Sigmoid colon (tissue), 7 donors: ENCODE data around the gene RIMKLA. TPM values are rescaled to one million over a fixed set of nuclear protein-coding genes. Genes with fewer than 3 reads are reported as not detected.

Experiments used
- DNase-seq: peaks from one replicate; pipeline ENCODE4 v3.0.0-alpha.2; 2019
- H3K27ac ChIP-seq, 4 donors: fragments of 200-600 bp; sonication (generic); one replicate each; pipeline ENCODE4 v1.5.1; 2016 to 2019; ENCODE audit warnings: mild to moderate bottlenecking in 1 of 4
- H3K27me3 ChIP-seq, 3 donors: fragments of 200-600 bp; sonication (generic); one replicate each; pipeline ENCODE4 v1.5.1; 2019; ENCODE audit warnings: mild to moderate bottlenecking in 1 of 3
- H3K36me3 ChIP-seq, 4 donors: fragments of 200-600 bp; sonication (generic); one replicate each; pipeline ENCODE4 v1.5.1; 2016 to 2019
- H3K4me1 ChIP-seq, 4 donors: fragments of 200-600 bp; sonication (generic); one replicate each; pipeline ENCODE4 v1.5.1; 2017 to 2019
- H3K4me3 ChIP-seq, 4 donors: fragments of 200-600 bp; sonication (generic); one replicate each; pipeline ENCODE4 v1.5.1; 2017 to 2019; ENCODE audit warnings: mild to moderate bottlenecking in 2 of 4, moderate library complexity in 1 of 4
- H3K9me3 ChIP-seq, 4 donors: fragments of 200-600 bp in 3 of 4; sonication (generic) in 3 of 4; one replicate each; pipeline versions ENCODE4 v1.5.1 to v1.6.1; 2013 to 2019
- CTCF ChIP-seq, 4 experiments: fragments of 450-650 bp in 3 of 4; fragments of 200-600 bp in 1 of 4; IDR thresholded peaks; one replicate each; pipeline ENCODE4 v1.5.1; 2016 to 2019; ENCODE audit warnings: antibody characterized with exemption in 4 of 4, mild to moderate bottlenecking in 3 of 4, moderate library complexity in 2 of 4
- EP300 ChIP-seq, 4 donors: sonication (generic); formaldehyde crosslinking; IDR thresholded peaks; one replicate each; pipeline ENCODE4 v1.6.1; 2017; ENCODE audit warnings: antibody characterized with exemption in 4 of 4
- POLR2A ChIP-seq, 2 donors: fragments of 450-650 bp; IDR thresholded peaks; one replicate each; pipeline ENCODE4 v1.6.1; 2016; ENCODE audit warnings: antibody characterized with exemption in 2 of 2, mild to moderate bottlenecking in 2 of 2, moderate library complexity in 2 of 2
- POLR2AphosphoS5 ChIP-seq, 4 donors: sonication (generic); formaldehyde crosslinking; IDR thresholded peaks; one replicate each; pipeline ENCODE4 v1.6.1; 2017; ENCODE audit warnings: antibody characterized with exemption in 4 of 4
- WGBS, 2 donors: extraction: QIAGEN DNeasy Blood & Tissue Kit; methylation state at CpG; one replicate each; pipeline ENCODE4 v1.1.7; 2013; 5-methylcytosine and 5-hydroxymethylcytosine counted together
- intact Hi-C: fragments of 100-400 bp; cut with DNase I; formaldehyde crosslinking; loops from one replicate; pipeline ENCODE4 v1.15.1; 2023
- polyA plus RNA-seq, 3 donors: library from polyadenylated mRNA; stranded (reverse); fragments of 200-250 nt; gene quantifications; one replicate each; pipeline ENCODE4 v1.2.3, GENCODE V29; 2013
- total RNA-seq, 4 donors: library from RNA; depleted of rRNA; stranded (reverse); fragments of >200 nt; gene quantifications; one replicate each; pipeline ENCODE4 v1.1.0, GENCODE V29; 2016
- donor health status: healthy with polysubstance abuse.
- donor health status: Bipolar disorder and iron deficiency.
- donor health status: healthy.

Gene RIMKLA, protein sequence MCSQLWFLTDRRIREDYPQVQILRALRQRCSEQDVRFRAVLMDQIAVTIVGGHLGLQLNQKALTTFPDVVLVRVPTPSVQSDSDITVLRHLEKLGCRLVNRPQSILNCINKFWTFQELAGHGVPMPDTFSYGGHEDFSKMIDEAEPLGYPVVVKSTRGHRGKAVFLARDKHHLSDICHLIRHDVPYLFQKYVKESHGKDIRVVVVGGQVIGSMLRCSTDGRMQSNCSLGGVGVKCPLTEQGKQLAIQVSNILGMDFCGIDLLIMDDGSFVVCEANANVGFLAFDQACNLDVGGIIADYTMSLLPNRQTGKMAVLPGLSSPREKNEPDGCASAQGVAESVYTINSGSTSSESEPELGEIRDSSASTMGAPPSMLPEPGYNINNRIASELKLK
- total RNA-seq (10 to 100 TPM in 1 of 4 donors, 1 to 10 TPM in 3; 2.1 to 11.4 (median 3.6) TPM), polyA plus RNA-seq (1 to 10 TPM; 2.6 to 7.6 (median 6.6) TPM)

GRCh38 chr1:42380586-42381279, at the start of gene RIMKLA:
RIMKLA (plus strand) TSS chr1:42380792; CDS start chr1:42380935, 143 bp downstream.
- peak; percentile 77 for DNase-seq
- Histone ChIP-seq H3K4me3 (peak within 1 kb of the TSS; percentile 51 to 71 (median 68)), H3K27me3 (no peaks in the 10 kb centered on the region), H3K36me3 (no peaks in the 10 kb centered on the region), H3K4me1 (peaks cover 0 to 16% (median 12%) of the 10 kb centered on the region in 4 donors), H3K9me3 (no peaks in the 10 kb centered on the region), H3K27ac (peak within 1 kb of the TSS; percentile 71 to 85 (median 72))
- WGBS, 2 donors = 0 to 1% methylated on average over 101 of the region's 101 CpGs
- TF ChIP-seq POLR2AphosphoS5 (IDR thresholded peaks at IDR 0.05) (peak in 1 of 4 donors; percentile 42), POLR2A (IDR thresholded peaks at IDR 0.05) (no peak)
- intact Hi-C loops = loop anchor here (2.0 to 5.0 kb wide), 3 partner anchors 42 to 76 kb away; partner anchors contain the start of genes FOXJ3, PPCS and ZMYND12

DNA sequence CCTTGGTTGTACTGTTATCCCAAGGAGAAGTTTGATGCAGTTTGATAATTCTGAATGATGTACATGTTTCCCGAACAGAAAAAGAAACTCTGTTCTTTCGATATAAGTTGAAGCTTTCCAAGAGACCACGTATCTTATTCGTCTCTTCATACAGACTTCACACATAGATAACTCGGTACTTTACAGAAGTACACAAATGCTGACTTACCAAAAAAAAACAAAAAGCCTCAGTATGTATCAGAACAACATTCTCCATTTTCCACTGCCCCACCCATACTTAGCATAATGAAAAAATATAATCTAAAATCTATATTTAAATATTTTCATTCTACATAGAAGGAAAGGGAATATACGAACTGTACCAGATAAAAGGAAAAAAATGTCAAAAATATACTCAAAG, 47.7 kb upstream of the RIMKLA start:
- Histone ChIP-seq H3K36me3 (no peaks in the 10 kb centered on the region), H3K4me3 (no peak overlapping the region), H3K4me1 (peaks cover 0 to 40% (median 34%) of the 10 kb centered on the region in 4 donors), H3K9me3 (no peaks in the 10 kb centered on the region), H3K27me3 (no peaks in the 10 kb centered on the region), H3K27ac (no peak overlapping the region)
- no peak for TF ChIP-seq POLR2A (IDR thresholded peaks at IDR 0.05)
- TF ChIP-seq EP300 (IDR thresholded peaks at IDR 0.05) = no peak
- no peak for TF ChIP-seq POLR2AphosphoS5 (IDR thresholded peaks at IDR 0.05)
- no peak for TF ChIP-seq CTCF (IDR thresholded peaks at IDR 0.05)
- intact Hi-C loops = loop anchor here (5.0 to 10.0 kb wide), 4 partner anchors 161 to 432 kb away; partner anchors contain the start of genes C1orf50, P3H1 and PPIH
- no peak for DNase-seq
- WGBS, 2 donors = 78 to 85% methylated on average over 6 of the region's 6 CpGs

DNA sequence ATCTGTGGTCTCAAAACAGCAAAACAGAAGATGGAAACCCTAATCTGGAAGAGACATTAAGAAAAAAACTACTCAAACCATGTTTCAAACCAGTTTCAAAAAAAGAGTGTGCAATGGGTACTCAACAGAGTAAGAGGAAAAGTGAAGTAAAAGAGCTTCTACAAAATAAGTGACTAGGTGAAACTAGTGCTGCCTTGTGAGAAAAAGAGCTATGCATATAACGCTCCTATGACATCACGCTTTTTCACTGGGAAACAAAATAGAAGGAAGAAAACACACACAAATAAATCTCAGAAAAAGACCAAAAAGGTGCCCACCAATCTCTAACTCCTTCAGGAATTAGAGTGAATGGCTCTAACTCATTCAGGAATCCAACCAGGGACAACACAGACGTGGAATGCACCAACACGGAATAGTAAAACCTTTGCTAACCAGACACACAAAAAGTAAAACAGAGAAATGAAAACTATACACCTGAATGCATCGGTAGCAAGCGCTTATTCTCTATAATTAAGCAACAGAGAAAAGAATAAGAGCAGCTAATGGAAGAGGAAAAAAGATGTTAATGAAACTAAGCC, 46.8 kb upstream of the RIMKLA start:
- Histone ChIP-seq H3K4me1 (peaks cover 0 to 40% (median 33%) of the 10 kb centered on the region in 4 donors), H3K27me3 (no peaks in the 10 kb centered on the region), H3K9me3 (no peaks in the 10 kb centered on the region), H3K27ac (peak overlapping the region; percentile 92 to 97 (median 96)), H3K36me3 (no peaks in the 10 kb centered on the region), H3K4me3 (peak overlapping the region; percentile 80 to 97 (median 89))
- WGBS, 2 donors = 3 to 6% methylated on average over 6 of the region's 6 CpGs
- intact Hi-C loops = loop anchor here (2.0 to 10.0 kb wide), 5 partner anchors 161 to 431 kb away; partner anchors contain the start of genes C1orf50, P3H1, PPIH and YBX1
- no peak for TF ChIP-seq POLR2AphosphoS5 (IDR thresholded peaks at IDR 0.05)
- no peak for TF ChIP-seq CTCF (IDR thresholded peaks at IDR 0.05)
- TF ChIP-seq POLR2A (IDR thresholded peaks at IDR 0.05) = no peak
- TF ChIP-seq EP300 (IDR thresholded peaks at IDR 0.05) = no peak
- DNase-seq = no peak

DNA sequence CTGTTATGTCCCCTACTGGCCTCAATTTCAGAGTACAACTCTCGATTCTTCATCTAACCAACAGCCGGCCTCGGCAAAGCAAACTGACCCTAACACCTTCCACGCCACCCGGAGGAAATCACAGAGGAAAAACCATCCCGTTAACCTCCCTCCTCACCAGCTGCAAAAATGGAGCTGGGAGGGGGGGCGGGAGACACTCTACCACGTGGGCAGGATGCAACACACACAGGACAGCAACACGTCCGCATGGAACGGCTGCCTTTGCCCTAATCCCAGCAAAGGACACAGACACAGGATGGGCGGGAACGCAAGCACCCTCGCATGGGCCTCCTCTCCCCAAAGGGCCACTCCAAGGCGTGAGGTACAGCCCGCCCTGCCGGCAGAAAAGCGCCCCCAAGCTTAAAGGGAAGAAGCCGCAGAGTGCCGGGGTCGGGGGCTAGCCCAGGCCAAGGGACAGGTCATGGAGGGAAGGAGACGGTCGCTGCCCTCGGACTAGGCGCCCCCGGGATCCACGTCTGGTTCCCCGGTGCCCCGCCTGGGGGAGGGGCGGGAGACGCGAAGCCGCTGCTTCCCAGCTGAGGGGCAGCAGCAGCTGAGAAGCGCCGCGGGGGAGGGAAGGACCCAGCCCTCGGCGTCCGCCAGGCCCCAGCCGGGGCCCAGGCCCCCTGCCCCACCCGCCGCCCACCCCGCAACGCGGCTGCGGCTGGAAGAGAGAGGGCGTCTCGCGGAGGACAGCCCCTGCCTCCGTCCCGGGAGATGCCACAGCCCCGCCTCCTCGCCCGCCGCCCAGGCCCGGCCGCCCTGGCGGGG, 46.1 kb upstream of the RIMKLA start:
- intact Hi-C loops = loop anchor here (1.0 to 10.0 kb wide), 7 partner anchors 48 to 430 kb away; partner anchors contain the start of genes C1orf50, P3H1, PPCS and PPIH
- peaks cover 0 to 40% (median 33%) of the 10 kb centered on the region in 4 donors for H3K4me1 ChIP-seq

More for the DNA sequence above, 46.1 kb upstream of the RIMKLA start:
- Histone ChIP-seq H3K9me3 (no peaks in the 10 kb centered on the region), H3K27me3 (no peaks in the 10 kb centered on the region), H3K36me3 (no peaks in the 10 kb centered on the region), H3K4me3 (peak overlapping the region; percentile 80 to 97 (median 89)), H3K27ac (peak overlapping the region; percentile 92 to 97 (median 96))
- DNase-seq = peak; percentile 78
- TF ChIP-seq POLR2A (IDR thresholded peaks at IDR 0.05) (no peak), POLR2AphosphoS5 (IDR thresholded peaks at IDR 0.05) (peak in 1 of 4 donors; percentile 11)
- 0 to 1% methylated on average over 58 of the region's 58 CpGs for WGBS, 2 donors
